Endodermal cell (in vitro differentiated cells): ENCODE results near the gene THADA. TPM values are rescaled to one million over a fixed set of nuclear protein-coding genes. Genes with fewer than 3 reads are reported as not detected.

Experiments
- DNase-seq: peaks from one replicate; pipeline ENCODE4 v3.0.0-alpha.2; 2017
- H3K27ac ChIP-seq: 2 replicates; pipeline ENCODE4 v1.5.1; 2013; ENCODE audit warnings: mild to moderate bottlenecking, low read depth, low read length, moderate library complexity
- H3K27me3 ChIP-seq: 2 replicates; pipeline ENCODE4 v1.6.1; 2013; ENCODE audit warnings: mild to moderate bottlenecking, low read length, moderate library complexity; ENCODE audit not compliant: insufficient read depth, control insufficient read depth, poor library complexity, severe bottlenecking
- H3K36me3 ChIP-seq: 2 replicates; pipeline ENCODE4 v1.7.0; 2013; ENCODE audit warnings: mild to moderate bottlenecking, low read length, moderate library complexity; ENCODE audit not compliant: control insufficient read depth, insufficient read depth
- H3K4me1 ChIP-seq: one replicate; pipeline ENCODE4 v1.7.0; 2013; ENCODE audit warnings: low read length; ENCODE audit not compliant: control insufficient read depth, insufficient read depth
- H3K4me3 ChIP-seq: 2 replicates; pipeline ENCODE4 v1.5.1; 2013; ENCODE audit warnings: mild to moderate bottlenecking, low read length, moderate library complexity
- H3K9ac ChIP-seq: 2 replicates; pipeline ENCODE4 v1.6.1; 2013; ENCODE audit warnings: mild to moderate bottlenecking, low read length, moderate library complexity; ENCODE audit not compliant: poor library complexity, severe bottlenecking; ENCODE audit errors: extremely low read depth
- H3K9me3 ChIP-seq: 2 replicates; pipeline ENCODE4 v1.6.1; 2013; ENCODE audit warnings: mild to moderate bottlenecking, low read length, moderate library complexity; ENCODE audit not compliant: control insufficient read depth
- H3K27ac Mint-ChIP-seq: 2 replicates; pipeline ENCODE4 v1.8.0; 2020; ENCODE audit warnings: mixed read lengths
- H3K27me3 Mint-ChIP-seq: 2 replicates; pipeline ENCODE4 v1.8.0; 2021; ENCODE audit warnings: mild to moderate bottlenecking, mixed read lengths; ENCODE audit not compliant: insufficient read depth
- H3K36me3 Mint-ChIP-seq: 2 replicates; pipeline ENCODE4 v1.8.0; 2020; ENCODE audit warnings: low read depth, mixed read lengths
- H3K4me1 Mint-ChIP-seq: 2 replicates; pipeline ENCODE4 v1.8.0; 2020; ENCODE audit warnings: mixed read lengths
- H3K4me3 Mint-ChIP-seq: 2 replicates; pipeline ENCODE4 v1.8.0; 2020; ENCODE audit warnings: mild to moderate bottlenecking, moderate library complexity, mixed read lengths
- H3K9me3 Mint-ChIP-seq: 2 replicates; pipeline ENCODE4 v1.8.0; 2020; ENCODE audit warnings: mild to moderate bottlenecking, mixed read lengths
- WGBS, 2 experiments: methylation state at CpG; one replicate each; pipeline versions ENCODE4 v1.1.5 to v1.1.7; 2013; ENCODE audit warnings: missing lambda C conversion rate in 2 of 2, mixed read lengths in 1 of 2; ENCODE audit not compliant: insufficient coverage in 1 of 2, insufficient read length in 1 of 2; 5-methylcytosine and 5-hydroxymethylcytosine counted together
- total RNA-seq, 2 donors: library from RNA; stranded (reverse); fragmentation: NEBNext Ultra II Directional in 1 of 2; extraction: Animal tissue kit (Norgen Biotek cat#: 25700) in 1 of 2; gene quantifications; 2 replicates in 1 of 2; 3 replicates in 1 of 2; pipeline ENCODE4 v1.2.1, GENCODE V29; 2021
- TF ChIP-seq, protein P1 (sequence below): fragments of 200-600 bp; sonication (generic); conservative IDR thresholded peaks from 2 replicates; pipeline ENCODE4 v1.5.0; 2021; ENCODE audit warnings: antibody characterized with exemption, mild to moderate bottlenecking

The THADA gene
- total RNA-seq, 2 donors from 2014 or later, result 32.8 to 35.0 TPM

DNA sequence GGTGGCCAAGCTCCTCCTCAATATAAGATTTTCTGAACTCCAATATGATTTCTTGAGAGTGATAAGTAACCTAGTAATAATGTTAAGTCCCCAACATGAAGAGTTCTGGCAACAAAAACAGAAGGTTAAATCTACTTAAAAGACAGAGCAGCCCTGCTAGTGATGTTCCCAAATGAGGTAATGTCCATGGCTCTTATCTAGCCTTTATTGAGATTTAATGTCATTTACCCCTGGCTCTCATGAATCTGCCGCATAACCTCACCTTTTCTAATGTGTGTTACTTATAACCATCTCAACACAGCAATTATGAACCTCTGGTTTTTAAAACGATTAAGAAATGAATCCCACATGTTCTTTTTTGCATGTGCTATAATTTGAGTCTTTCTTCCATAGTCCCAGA lies 201.9 kb downstream of the THADA start:
- Histone ChIP-seq H3K27ac (no peak overlapping the region), H3K36me3 (no peaks in the 10 kb centered on the region), H3K9me3 (no peaks in the 10 kb centered on the region), H3K9ac (no peak overlapping the region), H3K4me3 (no peak overlapping the region), H3K27me3 (no peaks in the 10 kb centered on the region), H3K4me1 (no peaks in the 10 kb centered on the region)
- DNase-seq, result no peak
- Mint-ChIP-seq H3K27ac (no peak overlapping the region), H3K4me3 (no peak overlapping the region), H3K4me1 (peaks cover 10% of the 10 kb centered on the region), H3K9me3 (no peaks in the 10 kb centered on the region), H3K27me3 (no peaks in the 10 kb centered on the region), H3K36me3 (peaks cover 19% of the 10 kb centered on the region)
- WGBS, 2 experiments, result 100% methylated on average over 2 of the region's 2 CpGs
- TF ChIP-seq, protein P1, sequence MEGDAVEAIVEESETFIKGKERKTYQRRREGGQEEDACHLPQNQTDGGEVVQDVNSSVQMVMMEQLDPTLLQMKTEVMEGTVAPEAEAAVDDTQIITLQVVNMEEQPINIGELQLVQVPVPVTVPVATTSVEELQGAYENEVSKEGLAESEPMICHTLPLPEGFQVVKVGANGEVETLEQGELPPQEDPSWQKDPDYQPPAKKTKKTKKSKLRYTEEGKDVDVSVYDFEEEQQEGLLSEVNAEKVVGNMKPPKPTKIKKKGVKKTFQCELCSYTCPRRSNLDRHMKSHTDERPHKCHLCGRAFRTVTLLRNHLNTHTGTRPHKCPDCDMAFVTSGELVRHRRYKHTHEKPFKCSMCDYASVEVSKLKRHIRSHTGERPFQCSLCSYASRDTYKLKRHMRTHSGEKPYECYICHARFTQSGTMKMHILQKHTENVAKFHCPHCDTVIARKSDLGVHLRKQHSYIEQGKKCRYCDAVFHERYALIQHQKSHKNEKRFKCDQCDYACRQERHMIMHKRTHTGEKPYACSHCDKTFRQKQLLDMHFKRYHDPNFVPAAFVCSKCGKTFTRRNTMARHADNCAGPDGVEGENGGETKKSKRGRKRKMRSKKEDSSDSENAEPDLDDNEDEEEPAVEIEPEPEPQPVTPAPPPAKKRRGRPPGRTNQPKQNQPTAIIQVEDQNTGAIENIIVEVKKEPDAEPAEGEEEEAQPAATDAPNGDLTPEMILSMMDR, result no peak

DNA sequence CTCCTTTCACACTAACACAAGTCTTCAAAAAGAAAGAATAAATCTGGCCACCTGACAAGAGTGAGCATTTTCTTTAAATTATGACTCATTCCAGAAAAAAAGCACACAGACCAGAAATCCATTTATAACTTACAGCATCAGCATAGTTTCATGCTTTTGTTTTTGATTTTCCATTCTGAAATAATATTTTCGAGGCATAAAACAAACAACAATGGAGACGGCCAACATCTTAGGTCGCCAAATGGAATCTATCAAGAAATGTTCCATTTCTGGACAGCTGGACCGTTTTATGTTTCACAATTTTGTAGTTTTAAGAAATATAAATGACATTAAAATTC lies 204.0 kb downstream of the THADA start:
- WGBS, 2 experiments, result 96 to 97% methylated on average over 3 to 4 of the region's 4 CpGs
- Histone ChIP-seq H3K36me3 (no peaks in the 10 kb centered on the region), H3K9me3 (no peaks in the 10 kb centered on the region), H3K27ac (no peak overlapping the region), H3K9ac (no peak overlapping the region), H3K4me3 (no peak overlapping the region), H3K27me3 (no peaks in the 10 kb centered on the region), H3K4me1 (no peaks in the 10 kb centered on the region)
- no peak for DNase-seq
- peaks cover 13% of the 10 kb centered on the region for H3K36me3 Mint-ChIP-seq
- no peak overlapping the region for H3K27ac Mint-ChIP-seq
- peaks cover 10% of the 10 kb centered on the region for H3K4me1 Mint-ChIP-seq
- H3K4me3 Mint-ChIP-seq, result no peak overlapping the region
- TF ChIP-seq, protein P1, result no peak
- no peaks in the 10 kb centered on the region for H3K27me3 Mint-ChIP-seq
- no peaks in the 10 kb centered on the region for H3K9me3 Mint-ChIP-seq

DNA sequence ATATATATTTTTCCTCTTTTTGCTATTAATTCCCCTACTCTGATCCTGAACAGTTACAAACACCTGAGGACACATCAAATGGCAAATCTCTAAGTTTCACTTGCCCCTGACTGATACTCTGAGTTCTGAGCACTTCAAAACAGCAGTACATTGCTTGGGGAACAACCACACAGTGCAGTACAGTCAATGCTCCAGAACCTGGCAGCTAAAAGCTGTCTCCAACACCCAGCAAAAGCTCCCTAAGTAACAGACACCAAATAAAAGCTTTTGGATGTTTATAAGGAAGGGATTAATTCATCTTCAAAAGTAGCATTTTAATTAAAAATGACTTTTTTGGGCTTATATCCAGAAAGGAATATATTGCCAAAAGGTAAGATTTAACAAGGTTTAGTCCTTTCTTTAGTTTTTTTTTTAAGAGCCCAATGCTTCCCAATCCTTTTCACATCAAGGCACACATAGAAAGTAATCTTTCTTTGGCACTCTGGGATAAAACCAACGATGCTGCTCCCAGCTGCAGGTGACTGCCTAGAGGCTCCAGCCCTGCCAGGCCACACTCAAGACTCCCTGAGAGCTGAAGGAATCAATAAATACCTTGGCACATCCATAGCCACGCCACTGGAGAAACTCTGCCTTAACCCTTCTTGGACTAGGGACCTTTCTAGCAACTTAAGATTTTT lies 204.5 kb downstream of the THADA start:
- Mint-ChIP-seq H3K9me3 (no peaks in the 10 kb centered on the region), H3K27me3 (no peaks in the 10 kb centered on the region), H3K36me3 (peaks cover 12% of the 10 kb centered on the region), H3K27ac (no peak overlapping the region), H3K4me1 (peaks cover 10% of the 10 kb centered on the region), H3K4me3 (no peak overlapping the region)
- TF ChIP-seq, protein P1, result no peak
- Histone ChIP-seq H3K9me3 (no peaks in the 10 kb centered on the region), H3K9ac (no peak overlapping the region), H3K4me1 (no peaks in the 10 kb centered on the region), H3K4me3 (no peak overlapping the region), H3K36me3 (no peaks in the 10 kb centered on the region), H3K27me3 (no peaks in the 10 kb centered on the region), H3K27ac (no peak overlapping the region)
- no peak for DNase-seq
- WGBS, 2 experiments, result 90 to 91% methylated on average over 2 of the region's 2 CpGs
